Activated T-helper 9 cell treated with anti-CD3 and anti-CD28 coated beads, Interleukin-2, amount 50 U/mL, for 16 hours (primary cell): ENCODE data around the gene CCDC9B.

Experiments
- DNase-seq: peaks from one replicate; pipeline ENCODE4 v3.0.0-alpha.2; 2020; ENCODE audit warnings: low read depth

The CCDC9B gene

GRCh38 chr15:40307421-40308211, 33.1 kb downstream of the CCDC9B start, which contains the start of gene PLCB2:
PLCB2 (minus strand) TSS chr15:40307935; CDS start chr15:40307672, 263 bp downstream.
- peak; percentile 55 for DNase-seq

GRCh38 chr15:40306908-40307307, 33.8 kb downstream of the CCDC9B start:
- no peak for DNase-seq

- DNase-seq = no peak
Observed at GRCh38 chr15:40306371-40306770, 34.4 kb downstream of the CCDC9B start.

GRCh38 chr15:40305281-40305680, 35.5 kb downstream of the CCDC9B start:
- DNase-seq = no peak

- DNase-seq = no peak
Observed at GRCh38 chr15:40303576-40303975, 37.2 kb downstream of the CCDC9B start.

- DNase-seq = no peak
Observed at GRCh38 chr15:40302981-40303380, 37.8 kb downstream of the CCDC9B start.

GRCh38 chr15:40302288-40302886, 38.4 kb downstream of the CCDC9B start:
- DNase-seq = no peak

- DNase-seq = no peak
Observed at GRCh38 chr15:40301467-40302179, 39.1 kb downstream of the CCDC9B start.

GRCh38 chr15:40300771-40301170, 40.0 kb downstream of the CCDC9B start:
- DNase-seq = no peak

- DNase-seq = no peak
Observed at GRCh38 chr15:40300367-40300766, 40.4 kb downstream of the CCDC9B start.

GRCh38 chr15:40298216-40298935, 42.4 kb downstream of the CCDC9B start:
- DNase-seq = no peak

- no peak for DNase-seq
Observed at GRCh38 chr15:40297356-40297755, 43.4 kb downstream of the CCDC9B start.

GRCh38 chr15:40296561-40297230, 44.0 kb downstream of the CCDC9B start:
- DNase-seq = no peak

- DNase-seq = no peak
Observed at GRCh38 chr15:40295877-40296560, 44.7 kb downstream of the CCDC9B start.

GRCh38 chr15:40295297-40295696, 45.4 kb downstream of the CCDC9B start:
- DNase-seq = no peak

- no peak for DNase-seq
Observed at GRCh38 chr15:40293905-40294895, 46.5 kb downstream of the CCDC9B start.

- DNase-seq = no peak
Observed at GRCh38 chr15:40293006-40293405, 47.7 kb downstream of the CCDC9B start.

- DNase-seq = no peak
Observed at GRCh38 chr15:40292246-40292645, 48.5 kb downstream of the CCDC9B start.

GRCh38 chr15:40290918-40291574, 49.7 kb downstream of the CCDC9B start:
- DNase-seq = no peak
